GM20000 (cell line): Measurements from ENCODE around the gene PABPN1L.

Source experiments
- DNase-seq: peaks from one replicate; pipeline ENCODE4 v3.0.0; 2012; ENCODE audit warnings: low spot score
- CTCF ChIP-seq: IDR thresholded peaks from 2 replicates; pipeline ENCODE4 v1.5.1; 2012; ENCODE audit warnings: mild to moderate bottlenecking, control low read depth; ENCODE audit errors: extremely low read depth, missing control alignments

Gene PABPN1L

DNA sequence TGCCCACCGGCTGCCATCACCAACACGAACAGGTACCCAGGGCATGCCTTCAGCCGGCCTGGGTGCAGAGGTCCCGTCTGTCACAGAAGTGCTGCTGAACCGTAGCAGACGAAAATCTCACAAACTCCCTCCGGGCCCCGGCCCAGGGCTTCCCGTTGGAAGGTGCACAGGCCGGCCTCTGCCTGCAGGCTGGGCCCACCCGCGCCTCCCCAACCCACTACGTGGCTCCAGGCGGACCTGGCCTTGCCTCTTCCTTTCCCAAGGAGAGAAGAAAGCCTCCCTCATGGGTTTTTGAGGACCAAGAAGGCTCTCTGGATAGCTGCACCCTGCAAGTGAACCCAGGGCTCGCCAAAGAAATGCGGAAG is 45.5 kb upstream of the PABPN1L start:
- no peak for DNase-seq
- no peak for TF ChIP-seq CTCF

DNA sequence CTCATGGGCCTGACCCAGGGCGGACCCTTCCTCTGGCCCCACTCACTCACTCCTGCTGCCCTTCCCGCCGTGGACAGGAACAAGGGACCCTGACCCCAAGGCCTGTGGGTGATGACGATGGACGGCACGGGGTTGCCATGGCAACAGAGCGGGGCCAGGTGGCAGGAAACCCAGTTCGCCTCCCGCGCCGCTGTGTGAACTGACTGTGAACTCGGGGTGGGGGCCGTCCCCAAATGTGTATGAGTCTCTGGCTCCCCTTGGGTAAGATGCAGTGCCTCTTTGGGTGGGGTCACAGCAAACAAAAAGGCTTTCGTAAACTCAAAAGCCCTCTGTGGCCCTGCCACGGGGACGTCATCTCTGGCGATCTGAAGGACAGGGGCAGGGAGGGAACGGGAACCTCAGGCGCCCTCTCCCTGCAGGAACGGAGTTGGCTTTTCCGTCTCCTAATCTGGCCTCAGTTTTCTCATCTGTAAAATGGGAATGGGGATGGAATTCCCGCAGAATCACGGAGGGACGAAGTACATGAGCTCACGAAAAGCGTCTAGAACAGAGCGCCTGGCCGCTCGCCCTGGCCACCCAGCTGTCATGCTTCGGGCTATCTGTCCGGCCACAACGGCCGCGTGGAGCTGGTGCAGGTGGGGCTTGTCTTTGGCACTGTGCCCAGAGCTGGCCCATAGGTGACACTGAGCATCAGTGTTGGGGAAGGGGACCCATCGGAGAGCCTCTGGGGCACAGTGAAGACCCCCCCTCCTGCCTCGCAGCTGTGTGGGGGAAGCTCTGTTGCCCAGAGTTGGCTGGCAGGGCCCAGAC is 44.9 kb upstream of the PABPN1L start:
- no peak for DNase-seq
- no peak for TF ChIP-seq CTCF

GRCh38 chr16:88910284-88911135 is 44.0 kb upstream of the PABPN1L start:
- DNase-seq: no peak
- no peak for TF ChIP-seq CTCF

GRCh38 chr16:88909431-88910210 is 43.2 kb upstream of the PABPN1L start:
- DNase-seq: no peak
- TF ChIP-seq CTCF: no peak

GRCh38 chr16:88908307-88908706 is 41.8 kb upstream of the PABPN1L start:
- TF ChIP-seq CTCF: no peak
- DNase-seq: no peak

- DNase-seq: no peak
- no peak for TF ChIP-seq CTCF
These were observed 41.3 kb upstream of the PABPN1L start for GRCh38 chr16:88907768-88908167.

DNA sequence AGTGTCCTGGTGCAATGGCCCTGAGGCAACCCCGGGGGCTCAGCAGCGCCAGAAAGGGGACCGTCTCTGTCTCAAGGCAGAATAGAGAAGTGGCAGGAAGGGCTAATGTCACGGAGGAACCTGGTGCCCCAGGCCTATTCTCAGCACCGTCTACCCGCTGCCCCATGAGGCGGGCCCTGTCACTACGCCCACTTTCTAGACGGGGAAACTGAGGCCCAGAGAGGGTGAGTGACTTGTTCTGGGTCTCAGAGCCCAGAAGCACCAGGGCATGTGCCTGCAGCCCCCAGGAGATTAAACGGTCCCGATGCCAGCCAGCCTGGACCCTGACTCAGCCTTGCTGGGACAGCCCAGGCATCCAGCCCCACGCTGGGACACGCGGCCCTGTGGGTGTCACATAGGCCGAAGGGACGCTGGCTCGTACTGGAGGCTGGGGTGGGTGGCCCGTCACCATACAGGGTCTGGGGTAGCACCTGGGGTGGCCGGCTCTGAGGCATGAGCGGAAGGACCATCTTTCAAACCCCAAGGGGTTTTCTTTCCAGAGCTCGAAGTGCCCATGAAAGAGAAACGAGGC is 40.2 kb upstream of the PABPN1L start:
- TF ChIP-seq CTCF: no peak
- DNase-seq: no peak
